ENCODE results near the gene RGN.
"Not testable (repeated sequence)": the region's sequence is repeated elsewhere in the genome, so short reads cannot be mapped to it uniquely, and the experiment has no call there.

RGN gene

DNA sequence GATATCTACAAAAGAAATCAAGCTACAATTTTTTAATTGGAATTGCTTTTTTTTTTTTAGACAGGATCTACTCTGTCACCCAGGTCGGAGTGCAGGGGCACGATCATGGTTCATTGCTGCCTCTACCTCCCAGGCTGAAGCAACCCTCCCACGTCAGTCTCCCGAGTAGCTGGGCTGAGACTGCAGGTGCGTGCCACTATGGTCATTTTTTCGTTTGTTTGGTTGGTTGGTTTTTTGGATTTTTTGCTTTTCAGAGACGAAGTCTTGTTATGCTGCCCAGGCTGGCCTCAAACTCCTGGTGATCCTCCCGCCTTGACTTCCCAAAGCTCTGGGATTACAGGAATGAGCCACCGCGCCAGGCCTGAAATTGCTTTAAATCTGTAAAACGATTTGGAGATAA lies 15.6 kb downstream of the RGN start:
- TF ChIP-seq, protein P1, sequence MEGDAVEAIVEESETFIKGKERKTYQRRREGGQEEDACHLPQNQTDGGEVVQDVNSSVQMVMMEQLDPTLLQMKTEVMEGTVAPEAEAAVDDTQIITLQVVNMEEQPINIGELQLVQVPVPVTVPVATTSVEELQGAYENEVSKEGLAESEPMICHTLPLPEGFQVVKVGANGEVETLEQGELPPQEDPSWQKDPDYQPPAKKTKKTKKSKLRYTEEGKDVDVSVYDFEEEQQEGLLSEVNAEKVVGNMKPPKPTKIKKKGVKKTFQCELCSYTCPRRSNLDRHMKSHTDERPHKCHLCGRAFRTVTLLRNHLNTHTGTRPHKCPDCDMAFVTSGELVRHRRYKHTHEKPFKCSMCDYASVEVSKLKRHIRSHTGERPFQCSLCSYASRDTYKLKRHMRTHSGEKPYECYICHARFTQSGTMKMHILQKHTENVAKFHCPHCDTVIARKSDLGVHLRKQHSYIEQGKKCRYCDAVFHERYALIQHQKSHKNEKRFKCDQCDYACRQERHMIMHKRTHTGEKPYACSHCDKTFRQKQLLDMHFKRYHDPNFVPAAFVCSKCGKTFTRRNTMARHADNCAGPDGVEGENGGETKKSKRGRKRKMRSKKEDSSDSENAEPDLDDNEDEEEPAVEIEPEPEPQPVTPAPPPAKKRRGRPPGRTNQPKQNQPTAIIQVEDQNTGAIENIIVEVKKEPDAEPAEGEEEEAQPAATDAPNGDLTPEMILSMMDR (IDR thresholded peaks at IDR 0.05; ENCODE audit: insufficient read depth, low read depth, low read length, missing control alignments) = no peak
- H3K4me3 ChIP-seq (ENCODE audit: low read depth, low read length) = no peak overlapping the region
- no peak for DNase-seq (ENCODE audit: low read depth)

DNA sequence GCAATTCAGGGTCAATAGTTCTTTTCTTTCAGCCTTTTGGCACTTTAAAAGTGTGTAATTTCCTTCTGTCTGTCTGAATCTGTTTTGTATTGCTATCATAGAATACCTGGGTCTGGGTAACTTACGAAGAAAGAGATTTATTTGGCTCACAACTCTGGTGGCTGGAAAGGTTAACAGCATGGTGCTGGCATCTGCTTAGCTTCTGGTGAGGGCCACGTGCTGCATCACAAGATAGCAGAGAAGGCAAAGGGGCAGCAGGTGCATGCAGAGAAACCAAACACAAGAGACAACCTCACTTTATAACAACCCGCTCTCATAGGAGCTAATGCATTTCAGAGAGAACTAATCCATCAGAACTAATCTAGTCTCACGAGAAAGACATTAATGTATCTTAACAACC lies 18.8 kb downstream of the RGN start:
- TF ChIP-seq, protein P1 (IDR thresholded peaks at IDR 0.05; ENCODE audit: insufficient read depth, low read depth, low read length, missing control alignments) = no peak
- DNase-seq (ENCODE audit: low read depth) = no peak
- no peak overlapping the region for H3K4me3 ChIP-seq (ENCODE audit: low read depth, low read length)

DNA sequence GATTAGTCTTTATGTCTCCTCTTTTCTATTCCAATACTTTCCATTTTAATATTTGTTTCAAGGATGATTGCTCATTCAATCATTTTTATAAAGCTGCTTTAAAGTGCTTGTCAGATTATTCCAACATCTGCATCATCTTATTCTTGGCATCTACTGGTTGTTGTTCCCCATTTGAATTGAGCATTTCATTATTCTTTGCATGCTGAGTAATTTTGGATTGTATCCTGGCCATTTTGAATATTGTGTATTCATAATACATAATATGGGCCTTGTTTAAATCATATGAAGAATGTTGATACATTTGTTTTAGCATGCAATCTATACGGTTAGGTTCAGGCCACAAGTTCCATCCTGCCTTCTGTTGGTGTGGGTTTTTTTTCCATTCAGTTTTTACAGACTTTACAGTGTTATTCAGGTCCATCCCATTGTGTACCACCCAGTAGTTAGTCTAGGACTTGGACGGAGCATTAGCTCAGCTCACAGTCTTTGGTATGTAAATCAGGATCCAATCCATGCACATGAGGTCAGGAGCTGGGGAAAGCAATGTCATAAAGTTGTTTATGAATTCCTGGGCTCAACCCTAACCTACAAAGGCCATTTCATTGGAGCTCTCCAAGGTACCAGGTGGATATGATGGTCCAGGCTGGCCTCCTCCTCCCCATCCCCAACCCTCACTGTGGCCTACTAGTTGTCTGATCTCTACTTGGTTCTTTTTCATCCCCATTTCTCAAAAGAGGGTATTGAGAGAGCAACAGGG lies 20.3 kb downstream of the RGN start:
- no peak for DNase-seq (ENCODE audit: low read depth)
- TF ChIP-seq, protein P1 (IDR thresholded peaks at IDR 0.05; ENCODE audit: insufficient read depth, low read depth, low read length, missing control alignments) = no peak
- no peak overlapping the region for H3K4me3 ChIP-seq (ENCODE audit: low read depth, low read length)

DNA sequence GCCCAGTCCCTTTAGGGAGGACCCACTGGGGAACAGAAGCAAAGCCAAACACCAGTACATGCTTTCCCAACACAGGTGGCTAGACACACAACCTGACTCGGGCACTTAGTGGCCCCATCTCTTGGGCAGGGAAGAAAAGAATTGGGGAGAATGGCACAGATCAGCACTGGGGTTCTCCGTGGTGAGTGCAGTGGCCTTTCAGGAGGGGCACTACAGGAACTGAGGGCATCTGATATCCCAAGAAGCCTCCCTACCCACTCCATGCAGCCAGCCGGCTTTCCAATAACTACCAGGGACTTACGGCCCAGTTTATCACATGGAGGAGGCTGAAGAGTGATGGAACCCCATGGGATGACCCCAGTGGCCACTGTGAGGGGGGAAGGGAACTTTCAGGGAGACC lies 23.0 kb downstream of the RGN start:
- DNase-seq (ENCODE audit: low read depth) = no peak
- TF ChIP-seq, protein P1 (IDR thresholded peaks at IDR 0.05; ENCODE audit: insufficient read depth, low read depth, low read length, missing control alignments) = no peak
- H3K4me3 ChIP-seq (ENCODE audit: low read depth, low read length) = no peak overlapping the region

DNA sequence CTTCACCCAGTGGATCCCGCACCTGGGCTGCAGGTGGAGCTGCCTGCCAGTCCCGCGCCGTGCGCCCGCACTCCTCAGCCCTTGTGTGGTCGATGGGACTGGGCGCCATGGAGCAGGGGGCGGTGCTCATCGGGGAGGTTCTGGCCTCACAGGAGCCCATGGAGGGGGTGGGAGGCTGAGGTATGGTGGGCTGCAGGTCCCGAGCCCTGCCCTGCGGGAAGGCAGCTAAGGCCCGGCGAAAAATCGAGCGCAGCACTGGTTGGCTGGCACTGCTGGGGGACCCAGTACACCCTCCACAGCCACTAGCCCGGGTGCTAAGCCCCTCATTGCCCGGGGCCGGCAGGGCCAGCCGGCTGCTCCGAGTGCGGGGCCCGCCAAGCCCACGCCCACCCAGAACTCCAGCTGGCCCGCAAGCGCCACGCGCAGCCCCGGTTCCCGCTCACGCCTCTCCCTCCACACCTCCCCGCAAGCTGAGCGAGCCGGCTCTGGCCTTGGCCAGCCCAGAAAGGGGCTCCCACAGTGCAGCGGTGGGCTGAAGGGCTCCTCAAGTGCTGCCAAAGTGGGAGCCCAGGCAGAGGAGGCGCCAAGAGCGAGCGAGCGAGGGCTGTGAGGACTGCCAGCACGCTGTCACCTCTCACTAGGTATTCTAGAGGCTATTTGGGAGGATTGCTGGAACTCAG lies 32.8 kb downstream of the RGN start:
- H3K4me3 ChIP-seq (ENCODE audit: low read depth, low read length); DNase-seq (ENCODE audit: low read depth): not testable (repeated sequence)

DNA sequence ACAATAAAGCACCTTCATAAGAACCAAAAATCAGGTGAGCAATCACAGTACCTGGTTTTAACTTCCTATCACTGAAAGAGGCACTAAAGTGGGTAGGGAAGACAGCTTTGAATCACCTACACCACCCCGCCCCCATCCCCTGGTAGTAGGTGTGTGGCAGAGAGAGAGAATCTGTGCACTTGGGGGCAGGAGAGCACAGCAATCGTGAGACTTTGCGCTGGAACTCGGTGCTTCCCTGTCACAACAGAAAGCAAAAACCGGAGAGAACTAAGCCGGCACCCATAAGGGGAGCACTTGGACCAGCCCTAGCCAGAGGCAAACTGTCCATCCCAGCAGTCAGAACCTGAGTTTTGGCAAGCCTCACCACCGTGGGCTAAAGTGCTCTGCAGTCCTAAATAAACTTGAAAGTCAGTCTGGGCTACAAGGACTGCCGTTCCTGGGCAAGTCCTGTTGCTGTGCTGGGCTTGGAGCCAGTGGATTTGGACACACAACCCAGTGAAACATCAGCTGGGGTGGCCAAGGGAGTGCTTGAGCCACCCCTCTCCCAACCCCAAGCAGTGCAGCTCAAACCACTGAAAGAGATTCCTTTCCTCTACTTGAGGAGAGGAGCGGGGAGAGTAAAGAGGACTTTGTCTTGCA lies 34.2 kb downstream of the RGN start:
- DNase-seq (ENCODE audit: low read depth) = no peak
- no peak overlapping the region for H3K4me3 ChIP-seq (ENCODE audit: low read depth, low read length)
- TF ChIP-seq, protein P1 (IDR thresholded peaks at IDR 0.05; ENCODE audit: insufficient read depth, low read depth, low read length, missing control alignments) = no peak

DNA sequence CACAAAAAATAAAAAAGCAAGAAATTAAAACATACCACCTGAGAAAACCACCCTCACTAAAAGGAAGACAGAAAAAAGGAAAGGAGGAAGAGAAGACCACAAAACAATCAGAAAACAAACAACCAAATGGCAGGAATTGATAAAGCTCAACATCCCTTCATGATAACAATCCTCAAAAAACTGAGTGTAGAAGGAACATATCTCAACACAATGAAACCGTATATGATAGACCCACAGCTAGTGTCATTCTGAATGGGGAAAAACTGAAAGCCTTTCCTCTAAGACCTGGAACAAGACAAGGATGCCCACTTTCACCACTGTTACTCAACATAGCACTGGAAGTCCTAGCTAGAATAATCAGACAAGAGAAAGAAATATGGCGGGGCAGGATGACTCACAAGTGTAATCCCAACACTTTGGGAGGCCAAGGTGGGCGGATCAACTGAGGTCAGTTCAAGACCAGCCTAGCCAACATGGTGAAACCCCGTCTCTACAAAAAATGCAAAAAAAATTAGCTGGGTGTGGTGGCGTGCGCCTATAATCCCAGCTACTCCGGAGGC lies 38.4 kb downstream of the RGN start:
- H3K4me3 ChIP-seq (ENCODE audit: low read depth, low read length); DNase-seq (ENCODE audit: low read depth): not testable (repeated sequence)

DNA sequence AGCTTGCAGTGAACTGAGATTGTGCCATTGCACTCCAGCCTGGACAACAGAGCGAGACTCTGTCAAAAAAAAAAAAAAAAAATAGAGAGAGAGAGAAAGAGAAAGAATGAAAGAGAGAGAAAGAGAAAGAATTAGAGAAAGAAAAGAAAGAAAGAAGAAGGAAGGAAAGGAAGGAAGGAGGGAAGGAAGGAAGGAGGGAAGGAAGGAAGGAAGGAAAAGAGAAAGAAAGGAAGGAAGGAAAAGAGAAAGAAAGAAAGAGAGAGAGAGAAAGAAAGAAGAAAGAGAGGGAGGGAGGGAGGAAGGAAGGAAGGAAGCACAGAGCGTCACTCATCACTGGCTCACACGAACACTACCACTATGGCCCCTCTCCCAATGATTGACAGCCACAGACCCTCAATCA lies 46.2 kb downstream of the RGN start:
- not testable (repeated sequence) for H3K4me3 ChIP-seq (ENCODE audit: low read depth, low read length); DNase-seq (ENCODE audit: low read depth)
